ENCODE data around the gene PMEL.

- TF ChIP-seq, protein P1, sequence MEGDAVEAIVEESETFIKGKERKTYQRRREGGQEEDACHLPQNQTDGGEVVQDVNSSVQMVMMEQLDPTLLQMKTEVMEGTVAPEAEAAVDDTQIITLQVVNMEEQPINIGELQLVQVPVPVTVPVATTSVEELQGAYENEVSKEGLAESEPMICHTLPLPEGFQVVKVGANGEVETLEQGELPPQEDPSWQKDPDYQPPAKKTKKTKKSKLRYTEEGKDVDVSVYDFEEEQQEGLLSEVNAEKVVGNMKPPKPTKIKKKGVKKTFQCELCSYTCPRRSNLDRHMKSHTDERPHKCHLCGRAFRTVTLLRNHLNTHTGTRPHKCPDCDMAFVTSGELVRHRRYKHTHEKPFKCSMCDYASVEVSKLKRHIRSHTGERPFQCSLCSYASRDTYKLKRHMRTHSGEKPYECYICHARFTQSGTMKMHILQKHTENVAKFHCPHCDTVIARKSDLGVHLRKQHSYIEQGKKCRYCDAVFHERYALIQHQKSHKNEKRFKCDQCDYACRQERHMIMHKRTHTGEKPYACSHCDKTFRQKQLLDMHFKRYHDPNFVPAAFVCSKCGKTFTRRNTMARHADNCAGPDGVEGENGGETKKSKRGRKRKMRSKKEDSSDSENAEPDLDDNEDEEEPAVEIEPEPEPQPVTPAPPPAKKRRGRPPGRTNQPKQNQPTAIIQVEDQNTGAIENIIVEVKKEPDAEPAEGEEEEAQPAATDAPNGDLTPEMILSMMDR (IDR thresholded peaks at IDR 0.05): no peak
- TF ChIP-seq POLR2A (IDR thresholded peaks at IDR 0.05): no peak
Measured at GRCh38 chr12:55969356-55969755, 3.5 kb upstream of the PMEL start.

Measured in thyroid gland (tissue), 4 donors.